Smooth muscle cell (in vitro differentiated cells): ENCODE measurements around the gene ZNF772. TPM values are rescaled to one million over a fixed set of nuclear protein-coding genes. Genes with fewer than 3 reads are reported as not detected.

ENCODE experiments used
- DNase-seq: peaks from one replicate; lab custom pipeline; 2025; ENCODE audit not compliant: unreplicated experiment; lab: John Stamatoyannopoulos, UW
- H2AFZ ChIP-seq: fragments of 200-600 bp; sonication (generic); 2 replicates; pipeline ENCODE4 v1.6.0; 2016; ENCODE audit warnings: antibody characterized with exemption, low read depth, mild to moderate bottlenecking
- H3F3A ChIP-seq: fragments of 200-600 bp; sonication (generic); 2 replicates; pipeline ENCODE4 v1.6.0; 2017; ENCODE audit warnings: antibody characterized with exemption, low read depth
- H3K27ac ChIP-seq: fragments of 200-600 bp; sonication (generic); 2 replicates; pipeline ENCODE4 v1.5.1; 2016; ENCODE audit warnings: low read depth, mild to moderate bottlenecking
- H3K27me3 ChIP-seq: fragments of 200-600 bp; sonication (generic); 2 replicates; pipeline ENCODE4 v1.6.1; 2016; ENCODE audit warnings: low read depth, mild to moderate bottlenecking
- H3K36me3 ChIP-seq: fragments of 200-600 bp; sonication (generic); 2 replicates; pipeline ENCODE4 v1.5.1; 2016; ENCODE audit warnings: low read depth
- H3K4me1 ChIP-seq: fragments of 200-600 bp; sonication (generic); 2 replicates; pipeline ENCODE4 v1.5.1; 2016; ENCODE audit warnings: low read depth
- H3K4me2 ChIP-seq: fragments of 200-600 bp; sonication (generic); 2 replicates; pipeline ENCODE4 v1.6.0; 2016; ENCODE audit warnings: mild to moderate bottlenecking
- H3K4me3 ChIP-seq: fragments of 200-600 bp; sonication (generic); 2 replicates; pipeline ENCODE4 v1.5.1; 2016; ENCODE audit warnings: mild to moderate bottlenecking
- H3K79me2 ChIP-seq: fragments of 200-600 bp; sonication (generic); 2 replicates; pipeline ENCODE4 v1.6.0; 2016; ENCODE audit warnings: low read depth, mild to moderate bottlenecking
- H3K9ac ChIP-seq: fragments of 200-600 bp; sonication (generic); 2 replicates; pipeline ENCODE4 v1.6.0; 2016; ENCODE audit warnings: low read depth
- H3K9me3 ChIP-seq: fragments of 200-600 bp; sonication (generic); replicated peaks from 2 replicates; pipeline ENCODE4 v1.5.1; 2016; ENCODE audit warnings: low read depth
- H4K20me1 ChIP-seq: fragments of 200-600 bp; sonication (generic); 2 replicates; pipeline ENCODE4 v1.6.0; 2016; ENCODE audit warnings: low read depth
- WGBS: methylation state at CpG from one replicate; pipeline ENCODE4 v1.1.7; 2016; ENCODE audit warnings: low lambda C conversion rate; 5-methylcytosine and 5-hydroxymethylcytosine counted together
- polyA plus RNA-seq: library from polyadenylated mRNA; unstranded; fragments of >200 nt; fragmentation: Nextera tagmentation; extraction: Ambion mirVana; gene quantifications from 2 replicates; pipeline ENCODE4 v1.2.1, GENCODE V29; 2016
- total RNA-seq: library from RNA; depleted of rRNA; stranded (reverse); fragments of >200 nt; gene quantifications from 2 replicates; pipeline ENCODE4 v1.2.3, GENCODE V29; 2014
- TF ChIP-seq, protein P1 (sequence below): fragments of 200-600 bp; sonication (generic); IDR thresholded peaks from 2 replicates; pipeline ENCODE4 v1.5.1; 2017; ENCODE audit warnings: borderline replicate concordance, mild to moderate bottlenecking, antibody characterized with exemption; ENCODE audit not compliant: insufficient read depth, poor library complexity, severe bottlenecking

The ZNF772 gene
- total and polyA plus RNA-seq, 2 experiments from 2014 or later, result 1.4 to 8.2 TPM

DNA sequence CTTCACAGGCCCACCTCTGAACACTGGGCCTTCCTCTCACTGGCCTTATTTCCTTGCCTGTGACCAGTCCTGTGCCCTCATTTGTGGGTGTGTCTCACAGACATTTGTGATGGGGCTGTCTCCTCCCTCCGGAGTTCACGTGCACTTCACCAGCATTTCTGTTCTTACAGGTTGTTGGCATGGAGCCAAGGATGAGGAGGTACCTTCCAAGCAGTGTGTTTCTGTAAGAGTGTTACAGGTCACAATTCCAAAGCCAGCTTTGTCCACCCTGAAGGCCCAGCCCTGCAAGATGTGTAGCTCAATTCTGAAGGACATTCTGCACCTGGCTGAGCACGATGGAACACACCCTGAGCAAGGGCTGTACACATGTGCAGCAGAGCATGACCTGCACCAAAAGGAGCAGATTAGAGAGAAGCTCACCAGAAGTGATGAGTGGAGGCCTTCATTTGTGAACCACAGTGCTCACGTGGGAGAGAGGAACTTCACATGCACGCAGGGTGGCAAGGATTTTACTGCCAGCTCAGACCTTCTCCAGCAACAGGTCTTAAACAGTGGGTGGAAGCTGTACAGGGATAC lies 34.2 kb downstream of the ZNF772 start:
- Histone ChIP-seq H2AFZ (no peak overlapping the region), H3K9ac (no peak overlapping the region), H3K27me3 (no peaks in the 10 kb centered on the region), H3K27ac (no peak overlapping the region), H3F3A (no peaks in the 10 kb centered on the region), H3K9me3 (peaks cover 7% of the 10 kb centered on the region), H3K79me2 (peaks cover 42% of the 10 kb centered on the region), H3K36me3 (peaks cover 14% of the 10 kb centered on the region), H3K4me2 (no peak overlapping the region), H4K20me1 (peaks cover 14% of the 10 kb centered on the region), H3K4me1 (no peaks in the 10 kb centered on the region), H3K4me3 (no peak overlapping the region)
- no peak for DNase-seq
- TF ChIP-seq, protein P1, sequence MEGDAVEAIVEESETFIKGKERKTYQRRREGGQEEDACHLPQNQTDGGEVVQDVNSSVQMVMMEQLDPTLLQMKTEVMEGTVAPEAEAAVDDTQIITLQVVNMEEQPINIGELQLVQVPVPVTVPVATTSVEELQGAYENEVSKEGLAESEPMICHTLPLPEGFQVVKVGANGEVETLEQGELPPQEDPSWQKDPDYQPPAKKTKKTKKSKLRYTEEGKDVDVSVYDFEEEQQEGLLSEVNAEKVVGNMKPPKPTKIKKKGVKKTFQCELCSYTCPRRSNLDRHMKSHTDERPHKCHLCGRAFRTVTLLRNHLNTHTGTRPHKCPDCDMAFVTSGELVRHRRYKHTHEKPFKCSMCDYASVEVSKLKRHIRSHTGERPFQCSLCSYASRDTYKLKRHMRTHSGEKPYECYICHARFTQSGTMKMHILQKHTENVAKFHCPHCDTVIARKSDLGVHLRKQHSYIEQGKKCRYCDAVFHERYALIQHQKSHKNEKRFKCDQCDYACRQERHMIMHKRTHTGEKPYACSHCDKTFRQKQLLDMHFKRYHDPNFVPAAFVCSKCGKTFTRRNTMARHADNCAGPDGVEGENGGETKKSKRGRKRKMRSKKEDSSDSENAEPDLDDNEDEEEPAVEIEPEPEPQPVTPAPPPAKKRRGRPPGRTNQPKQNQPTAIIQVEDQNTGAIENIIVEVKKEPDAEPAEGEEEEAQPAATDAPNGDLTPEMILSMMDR, result no peak
- WGBS, result 86% methylated on average over 5 of the region's 5 CpGs

DNA sequence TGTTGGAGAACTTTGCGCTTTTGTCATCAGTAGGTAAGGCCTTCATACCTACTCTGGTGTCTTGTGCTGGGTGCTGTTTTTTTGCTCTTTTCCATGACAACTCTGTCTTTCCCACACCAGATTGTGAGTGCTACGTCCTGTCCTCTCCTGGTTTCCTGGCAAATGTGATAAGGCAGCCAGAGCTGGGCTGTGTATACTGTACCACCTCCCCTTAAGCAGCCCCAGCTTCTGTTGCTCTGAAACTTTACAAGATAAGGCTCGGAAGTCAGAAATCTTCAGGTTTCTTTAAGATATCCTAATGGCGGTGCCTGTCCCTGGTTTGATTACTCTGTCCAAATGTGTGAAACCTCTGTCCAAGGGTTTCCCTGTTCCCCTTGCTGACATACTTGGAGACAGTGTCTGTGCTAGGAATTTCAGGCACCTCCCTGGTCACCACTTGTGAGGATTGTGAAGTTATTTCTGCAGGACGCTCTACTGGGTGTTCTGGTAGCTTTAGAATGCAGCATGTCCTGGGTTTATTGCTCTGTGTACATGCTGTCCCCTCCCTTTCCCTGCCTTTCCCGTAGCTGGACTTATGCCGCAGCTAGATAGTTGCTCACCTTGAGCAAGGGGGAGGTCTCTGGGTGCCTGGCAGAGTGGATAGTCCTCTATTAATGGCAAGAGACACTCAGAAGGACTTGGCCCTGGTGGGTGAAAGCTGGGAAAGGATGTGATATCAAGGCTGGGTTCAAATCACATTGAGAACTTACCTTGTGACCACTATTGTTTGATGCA lies 35.2 kb downstream of the ZNF772 start:
- Histone ChIP-seq H3K27ac (no peak overlapping the region), H3K27me3 (no peaks in the 10 kb centered on the region), H3F3A (no peaks in the 10 kb centered on the region), H3K4me2 (no peak overlapping the region), H4K20me1 (peaks cover 14% of the 10 kb centered on the region), H3K4me3 (no peak overlapping the region), H3K79me2 (peaks cover 51% of the 10 kb centered on the region), H3K36me3 (peaks cover 14% of the 10 kb centered on the region), H2AFZ (no peak overlapping the region), H3K4me1 (no peaks in the 10 kb centered on the region), H3K9ac (no peak overlapping the region), H3K9me3 (peaks cover 7% of the 10 kb centered on the region)
- TF ChIP-seq, protein P1, result no peak
- 83% methylated on average over 7 of the region's 7 CpGs for WGBS
- DNase-seq, result no peak

DNA sequence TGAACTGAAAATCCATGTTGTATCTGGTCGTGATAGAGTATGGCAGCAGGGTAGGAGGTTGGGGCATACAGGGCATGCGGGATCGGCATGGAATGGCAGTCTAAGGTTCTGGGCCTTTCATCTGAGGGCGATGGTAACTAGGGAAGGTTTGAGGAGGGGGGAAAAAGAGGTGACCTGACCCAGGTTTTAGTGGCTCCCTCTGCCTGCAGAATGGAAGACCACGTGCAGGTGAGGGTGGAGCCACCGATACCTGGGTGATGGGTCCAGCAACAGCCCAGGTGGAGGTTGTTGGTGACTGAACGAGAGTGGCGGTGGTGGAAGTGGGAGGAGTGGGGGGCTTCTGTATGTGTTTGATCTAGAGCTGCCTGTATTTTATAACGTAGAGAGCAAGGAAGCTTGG lies 38.4 kb downstream of the ZNF772 start:
- 86% methylated on average over 9 of the region's 9 CpGs for WGBS
- Histone ChIP-seq H3K4me3 (no peak overlapping the region), H3F3A (no peaks in the 10 kb centered on the region), H3K9ac (no peak overlapping the region), H3K36me3 (no peaks in the 10 kb centered on the region), H3K27me3 (no peaks in the 10 kb centered on the region), H3K4me2 (no peak overlapping the region), H3K79me2 (peaks cover 62% of the 10 kb centered on the region), H3K4me1 (peaks cover 8% of the 10 kb centered on the region), H4K20me1 (peaks cover 14% of the 10 kb centered on the region), H3K9me3 (no peaks in the 10 kb centered on the region), H2AFZ (no peak overlapping the region), H3K27ac (no peak overlapping the region)
- DNase-seq, result no peak
- TF ChIP-seq, protein P1, result no peak

DNA sequence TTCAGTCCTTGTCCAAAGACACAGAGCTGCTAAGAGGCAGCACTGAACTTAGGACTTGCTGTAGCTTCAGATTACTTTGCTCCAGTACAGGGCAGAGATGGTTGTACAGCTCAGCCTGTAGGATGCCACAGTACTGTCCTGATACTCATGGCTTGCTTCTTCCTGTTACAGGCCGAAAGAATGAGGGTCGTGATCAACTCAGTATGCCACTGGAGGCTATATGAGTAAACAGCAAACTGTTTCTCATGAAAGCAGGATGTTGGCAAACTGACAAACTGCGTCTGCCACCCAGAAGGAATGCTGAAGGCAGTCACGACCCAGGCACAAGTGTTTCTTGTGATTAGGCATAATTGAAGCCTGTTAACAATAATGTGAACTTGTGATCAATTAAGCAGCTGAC lies 39.4 kb downstream of the ZNF772 start:
- 92% methylated on average over 4 of the region's 4 CpGs for WGBS
- no peak overlapping the region for H3K9ac ChIP-seq
- DNase-seq, result no peak

More for the DNA sequence above, 39.4 kb downstream of the ZNF772 start:
- no peak overlapping the region for H3K4me3 ChIP-seq
- H3K4me2 ChIP-seq, result no peak overlapping the region
- peaks cover 14% of the 10 kb centered on the region for H4K20me1 ChIP-seq
- no peak overlapping the region for H2AFZ ChIP-seq
- H3K9me3 ChIP-seq, result no peaks in the 10 kb centered on the region
- H3F3A ChIP-seq, result no peaks in the 10 kb centered on the region
- TF ChIP-seq, protein P1, result no peak
- no peaks in the 10 kb centered on the region for H3K27me3 ChIP-seq
- H3K27ac ChIP-seq, result no peak overlapping the region
- peaks cover 62% of the 10 kb centered on the region for H3K79me2 ChIP-seq
- H3K36me3 ChIP-seq, result no peaks in the 10 kb centered on the region
- peaks cover 8% of the 10 kb centered on the region for H3K4me1 ChIP-seq
